NCI-H146 (cell line): Measurements from ENCODE around the gene VENTX.
"Not testable (repeated sequence)": the region's sequence is repeated elsewhere in the genome, so short reads cannot be mapped to it uniquely, and the experiment has no call there.

Experiments
- DNase-seq: peaks from one replicate; lab custom pipeline; 2025; lab: John Stamatoyannopoulos, UW

The VENTX gene

DNA sequence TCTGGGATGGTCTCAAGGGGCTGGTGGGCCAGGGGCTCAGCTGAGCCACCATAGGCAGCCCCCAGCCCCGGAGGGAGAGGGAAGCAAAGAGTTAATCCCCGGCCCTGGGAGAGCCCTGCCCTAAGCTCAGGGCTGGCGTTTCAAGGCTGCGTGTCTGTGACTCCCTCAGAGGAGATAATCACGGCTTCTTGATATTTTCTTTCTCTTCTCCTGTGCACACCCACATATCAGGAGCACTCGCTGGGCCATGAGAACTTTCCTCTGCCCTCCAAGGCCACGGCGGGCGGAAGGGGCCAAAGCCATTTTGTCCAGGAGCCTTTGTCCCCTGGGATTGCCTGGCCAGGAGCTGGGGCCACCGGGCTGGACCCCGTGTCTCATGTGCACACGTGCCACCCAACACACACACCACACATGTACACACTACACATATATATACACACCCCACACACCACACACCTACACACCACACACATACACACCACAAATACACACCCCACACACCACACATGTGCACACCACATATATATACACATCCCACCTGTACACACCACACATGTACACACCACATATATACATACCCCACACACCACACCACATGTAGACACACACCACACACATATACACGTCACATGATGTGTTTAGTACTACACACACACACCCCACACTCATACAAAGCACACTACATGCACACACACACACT, 16.9 kb downstream of the VENTX start:
- DNase-seq: no peak

DNA sequence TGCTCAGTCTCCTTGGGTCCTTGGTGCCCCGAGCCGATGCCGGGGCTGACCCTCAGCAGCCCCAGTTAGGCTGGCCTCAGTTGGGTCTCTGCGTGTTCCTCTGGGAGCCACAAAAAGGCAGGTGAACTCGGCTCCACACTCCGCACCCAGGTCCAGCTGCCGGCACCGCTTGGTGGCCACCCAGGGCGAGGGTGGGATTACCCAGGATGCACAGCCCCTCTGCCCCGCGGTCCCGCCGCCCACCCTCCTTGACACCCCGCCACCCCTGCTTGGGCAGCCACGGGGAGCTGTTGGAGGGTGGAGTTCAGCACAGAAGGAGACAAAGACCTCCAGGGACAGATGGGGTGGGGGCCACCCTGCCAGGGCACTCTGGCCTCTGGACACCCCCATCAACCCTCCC, 17.7 kb downstream of the VENTX start:
- DNase-seq: no peak

DNA sequence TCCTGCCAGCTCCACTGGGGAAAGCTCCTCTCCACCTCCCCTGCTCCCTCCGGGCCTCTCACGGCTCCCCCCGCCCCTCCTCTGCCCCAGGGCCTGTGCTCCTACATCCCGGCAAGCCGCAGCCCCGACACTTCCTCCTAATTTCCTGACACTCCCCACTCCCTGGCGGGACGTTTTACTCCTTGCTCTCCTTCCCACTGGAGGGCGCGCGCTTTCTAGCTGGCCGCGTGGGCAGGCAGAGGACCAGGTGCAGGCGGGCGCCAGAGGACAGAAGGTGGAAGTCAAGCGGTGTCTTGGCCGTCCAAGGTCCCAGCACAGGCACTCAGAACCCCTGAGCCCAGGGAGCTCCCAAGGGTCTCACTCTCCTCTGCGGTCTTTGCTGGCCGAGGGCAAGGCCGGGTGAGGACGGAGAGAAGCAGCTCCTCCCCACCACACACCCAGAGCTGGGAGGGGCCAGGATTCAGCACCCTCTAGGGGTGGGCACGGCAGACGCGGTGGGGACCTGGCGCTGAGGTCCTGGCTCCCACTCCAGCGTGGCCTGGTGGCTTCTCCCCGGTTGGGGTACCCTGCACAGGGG, 19.9 kb downstream of the VENTX start:
- DNase-seq: peak; percentile 24

DNA sequence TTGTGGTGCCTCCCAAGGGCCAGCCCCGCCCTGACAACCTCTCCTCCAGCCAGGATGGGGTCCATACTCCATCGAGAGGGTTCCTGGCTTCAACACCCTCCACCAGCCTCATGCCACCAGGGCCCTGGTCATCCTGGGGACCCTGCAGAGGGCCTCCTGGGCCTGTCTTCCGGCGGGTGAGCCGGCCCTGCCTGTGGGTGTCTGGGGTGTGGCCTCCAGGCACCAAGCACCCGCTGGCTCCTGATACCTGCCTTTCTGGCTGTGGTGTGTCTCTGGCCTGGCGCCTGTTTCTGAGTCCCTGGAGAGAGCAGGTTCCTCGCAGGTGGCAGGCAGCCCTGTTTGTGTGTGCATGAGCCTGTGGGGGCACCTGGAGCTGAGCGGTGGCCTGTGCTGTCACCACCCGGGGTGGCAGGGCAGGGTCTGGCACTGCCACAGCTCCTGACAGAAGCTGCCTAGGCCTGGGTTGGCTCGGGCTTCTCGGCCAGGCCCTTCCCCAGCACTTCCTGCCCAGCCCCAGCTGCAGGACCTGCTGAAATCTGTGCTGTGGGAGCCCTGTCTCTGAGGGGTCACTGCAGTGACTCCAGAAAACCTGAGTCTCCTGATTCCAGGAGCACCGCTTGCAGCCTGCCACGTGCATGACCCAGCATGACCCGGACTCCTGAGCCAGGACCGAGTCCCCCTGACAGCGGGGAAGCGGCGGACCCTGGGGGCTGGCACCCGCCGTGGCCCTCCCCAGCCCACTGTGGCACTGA, 20.6 kb downstream of the VENTX start:
- no peak for DNase-seq

DNA sequence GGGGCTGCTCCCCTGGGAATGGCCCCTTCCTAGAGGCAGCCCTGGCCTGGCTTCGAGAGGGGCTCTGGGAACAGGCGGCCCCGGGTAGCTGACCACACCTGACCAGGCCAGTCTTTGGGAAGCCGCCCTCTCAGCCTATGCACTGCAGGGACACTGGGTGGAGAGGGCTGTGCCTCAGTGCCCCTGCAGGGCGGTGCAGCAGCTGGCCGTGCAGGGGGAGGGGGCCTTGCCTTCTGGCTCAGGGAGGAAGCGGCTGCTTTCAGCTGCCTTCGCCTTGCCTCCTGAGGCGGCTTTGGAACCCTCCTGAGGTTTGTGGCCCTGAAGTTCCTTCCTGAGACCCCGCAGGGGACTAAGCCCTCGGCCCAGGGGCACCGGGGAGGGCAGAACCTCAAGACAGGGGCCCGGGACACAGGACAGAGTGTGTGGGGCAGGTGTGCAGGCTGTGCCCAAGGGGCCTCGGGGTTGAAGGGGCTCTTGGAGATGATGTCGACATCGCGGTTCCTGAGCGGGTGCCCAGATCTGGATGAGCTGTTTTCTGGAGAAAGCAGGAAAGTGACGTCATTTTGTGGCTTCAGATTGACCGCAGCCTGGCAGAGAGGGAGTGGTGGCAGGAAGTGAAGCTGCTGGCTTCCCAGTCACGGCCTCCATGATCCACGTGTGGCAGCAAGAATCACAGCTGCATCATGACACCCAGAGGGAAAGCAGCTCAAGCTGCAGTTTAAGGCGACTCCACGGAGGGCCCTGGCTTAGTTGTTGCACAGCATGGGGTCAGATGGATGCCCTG, 21.4 kb downstream of the VENTX start:
- no peak for DNase-seq

DNA sequence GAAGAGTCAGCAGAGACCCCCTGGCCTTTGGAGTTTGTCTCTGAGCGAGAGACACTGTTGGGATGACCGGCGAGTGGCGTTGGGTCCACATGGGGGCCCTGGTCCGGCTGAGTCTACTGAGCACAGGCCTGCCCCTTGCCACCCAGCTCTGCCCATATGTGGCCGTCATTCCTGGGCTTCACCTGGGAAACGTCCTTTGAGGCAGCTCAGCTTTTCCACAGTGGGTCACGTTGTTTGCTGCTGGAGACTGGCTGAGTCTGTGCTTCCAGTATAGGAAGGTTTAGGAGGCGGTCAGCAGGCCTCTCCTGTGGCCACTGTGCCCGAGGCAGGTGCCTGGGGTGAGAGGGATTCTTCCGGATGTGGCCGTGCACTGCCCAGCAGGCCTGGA, 21.9 kb downstream of the VENTX start:
- DNase-seq: no peak

DNA sequence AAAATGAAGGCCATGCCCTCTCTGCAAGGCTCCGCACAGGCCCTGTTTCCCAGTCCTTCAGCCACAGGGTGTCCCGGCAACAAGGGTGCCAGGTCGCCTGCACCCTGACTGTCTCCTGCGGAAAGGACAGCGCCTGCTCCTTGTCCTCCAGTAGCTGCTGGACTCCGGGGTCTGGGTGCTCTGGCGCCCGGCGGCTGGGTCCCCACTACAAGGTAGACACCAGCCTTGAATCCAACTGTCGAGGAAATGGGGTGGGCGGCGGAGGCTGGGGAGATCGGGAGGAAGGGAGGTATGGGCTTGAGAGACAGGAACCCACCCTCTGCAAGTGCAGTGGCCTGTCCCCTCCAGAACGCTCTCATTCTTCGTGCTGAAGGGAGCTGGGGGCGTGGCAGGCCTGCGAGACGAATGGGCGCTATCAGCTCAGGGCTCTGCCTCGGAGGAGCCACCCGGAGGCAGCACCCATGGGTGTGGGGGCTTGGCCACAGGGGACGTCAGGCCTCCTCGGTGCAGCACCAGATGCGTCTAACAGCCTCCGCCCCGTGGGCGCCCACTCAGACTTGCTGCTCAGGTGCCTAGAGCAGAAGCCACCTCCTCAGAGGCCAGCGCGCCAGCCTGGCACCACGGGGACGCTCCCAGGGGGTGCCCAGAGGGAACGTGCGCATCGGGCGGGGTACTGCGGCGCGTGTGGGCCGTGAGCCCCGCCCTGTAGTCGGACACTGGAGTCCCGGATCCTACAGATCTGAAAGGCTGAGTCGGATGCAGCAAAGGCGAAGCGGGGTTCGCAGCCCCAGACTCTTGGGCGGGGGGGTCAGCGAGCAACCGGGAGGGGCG, 23.5 kb downstream of the VENTX start:
- peak; percentile 59 for DNase-seq

DNA sequence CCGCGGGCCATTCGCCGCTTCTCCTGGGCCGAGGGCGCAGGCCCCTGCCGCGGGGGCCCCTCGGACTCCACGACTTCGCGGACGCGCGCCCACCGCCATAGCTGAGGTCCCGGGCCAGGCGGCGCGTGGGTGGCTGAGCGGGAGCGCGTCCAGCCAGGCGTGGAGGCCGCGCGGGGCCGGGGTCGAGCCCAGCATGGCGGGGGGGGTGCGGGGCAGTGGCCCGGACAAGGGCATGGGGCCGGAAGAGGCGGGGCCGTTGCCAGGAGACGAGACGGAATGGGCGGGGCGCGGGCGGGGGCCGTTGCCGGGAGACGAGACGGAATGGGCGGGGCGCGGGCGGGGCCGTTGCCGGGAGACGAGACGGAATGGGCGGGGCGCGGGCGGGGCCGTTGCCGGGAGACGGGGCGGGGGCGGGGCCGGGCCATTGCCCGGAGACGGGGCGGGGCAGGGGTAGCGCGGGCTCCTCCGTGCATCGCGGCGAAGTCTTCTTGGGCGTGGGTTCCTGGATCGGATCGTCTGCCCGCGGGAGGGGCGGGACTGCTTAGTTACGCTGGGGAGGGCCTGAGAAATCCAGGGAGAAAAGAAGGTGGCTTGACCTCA, 24.2 kb downstream of the VENTX start:
- peak; percentile 91 for DNase-seq

DNA sequence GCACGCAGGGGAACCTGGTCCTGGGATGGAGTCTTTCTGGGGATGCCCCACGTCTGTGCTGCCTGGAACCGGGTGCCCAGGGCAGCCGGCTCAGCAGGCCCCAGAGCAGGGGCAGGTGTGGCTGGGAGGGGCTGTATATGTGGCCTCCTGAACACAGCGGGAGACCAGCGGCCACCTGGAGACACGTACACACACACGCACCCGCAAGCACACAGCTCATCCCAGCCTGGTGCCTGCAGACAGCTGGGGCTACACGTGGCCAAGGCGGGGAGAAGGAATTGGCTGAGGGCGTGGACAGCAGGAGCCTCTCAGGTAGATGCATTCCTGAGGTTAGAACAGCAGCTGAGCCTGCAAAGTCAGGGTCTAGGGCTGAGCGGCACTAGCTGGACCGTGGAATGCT, 25.0 kb downstream of the VENTX start:
- peak; percentile 97 for DNase-seq

DNA sequence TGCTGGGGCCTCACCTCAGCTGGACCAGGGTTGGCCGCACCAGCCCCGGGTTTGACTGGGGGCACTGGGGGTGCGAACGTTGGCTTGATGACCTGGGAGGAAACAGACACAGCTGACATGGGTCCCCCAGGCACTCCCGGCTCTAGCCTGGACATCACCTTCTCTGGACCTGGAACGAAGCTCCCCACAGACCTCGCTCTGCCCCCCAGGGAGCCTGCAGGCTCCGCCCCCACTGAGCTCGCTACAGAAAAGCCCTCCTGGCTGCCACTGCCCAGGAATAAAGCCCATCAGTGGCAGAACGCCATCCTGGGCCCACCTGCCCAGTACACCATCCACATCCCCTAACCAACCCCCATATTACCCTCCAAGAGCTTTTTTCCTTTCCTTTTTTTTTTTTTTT, 26.0 kb downstream of the VENTX start:
- DNase-seq: no peak

DNA sequence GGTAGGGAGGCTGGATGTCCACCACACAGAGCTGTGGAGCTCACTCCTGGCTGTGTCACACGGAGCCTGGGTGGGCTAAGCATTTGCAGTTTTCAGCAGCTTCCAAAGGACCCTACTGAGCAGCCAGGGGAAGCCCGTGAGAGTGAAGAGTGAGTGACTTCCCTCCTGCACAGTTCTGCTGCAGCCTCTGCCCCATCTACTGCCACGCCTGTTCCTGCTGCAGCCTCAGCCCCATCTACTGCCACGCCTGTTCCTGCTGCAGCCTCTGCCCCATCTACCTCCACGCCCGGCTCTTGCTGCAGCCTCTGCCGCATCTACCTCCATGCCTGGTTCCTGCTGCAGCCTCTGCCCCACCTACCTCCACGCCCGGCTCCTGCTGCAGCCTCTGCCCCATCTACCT, 26.8 kb downstream of the VENTX start:
- DNase-seq: no peak

DNA sequence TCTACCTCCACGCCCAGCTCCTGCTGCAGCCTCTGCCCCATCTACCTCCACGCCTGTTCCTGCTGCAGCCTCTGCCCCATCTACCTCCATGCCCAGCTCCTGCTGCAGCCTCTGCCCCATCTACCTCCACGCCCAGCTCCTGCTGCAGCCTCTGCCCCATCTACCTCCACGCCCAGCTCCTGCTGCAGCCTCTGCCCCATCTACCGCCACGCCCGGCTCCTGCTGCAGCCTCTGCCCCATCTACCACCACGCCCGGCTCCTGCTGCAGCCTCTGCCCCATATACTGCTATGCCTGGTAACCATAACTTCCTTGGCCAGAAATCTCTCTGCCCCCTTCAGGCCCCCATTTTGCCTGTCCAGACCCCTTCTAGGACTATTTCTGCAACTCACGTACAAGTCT, 27.4 kb downstream of the VENTX start:
- DNase-seq: not testable (repeated sequence)

DNA sequence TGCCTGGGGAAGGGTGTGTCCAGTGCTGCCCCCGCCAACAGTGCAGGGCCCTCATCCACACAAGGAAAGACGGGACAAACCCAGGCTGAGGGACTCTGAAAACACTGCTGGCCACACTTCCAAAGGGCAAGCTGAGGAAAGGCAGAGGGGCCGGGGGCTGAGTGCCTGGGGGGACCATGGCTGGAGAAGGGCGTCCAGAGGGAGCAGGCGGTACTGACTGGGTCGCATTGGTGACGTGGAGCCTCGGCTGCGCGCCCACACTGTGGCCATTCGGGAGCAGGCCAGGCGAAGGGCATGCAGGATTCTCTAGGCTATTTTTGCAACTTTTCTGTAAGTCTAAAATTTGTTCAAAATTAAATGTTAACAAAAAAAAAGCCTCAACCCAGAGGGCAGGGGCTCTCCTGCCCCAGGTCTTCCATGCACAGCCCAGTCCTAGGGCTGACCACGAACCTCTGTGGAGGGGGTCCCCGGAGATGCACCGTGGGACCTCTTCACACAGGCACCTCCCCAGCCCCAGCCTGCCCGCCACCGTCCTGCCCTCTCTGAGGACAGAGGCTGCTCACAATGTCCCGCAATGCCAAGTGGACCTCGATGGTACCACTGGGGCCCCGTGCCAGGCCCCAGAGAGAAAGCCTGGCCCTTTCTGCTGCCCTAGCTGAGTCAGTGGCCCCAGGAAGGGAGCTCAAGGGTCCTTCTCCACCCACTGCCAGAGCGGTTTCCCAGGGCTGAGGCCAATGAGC, 28.6 kb downstream of the VENTX start:
- DNase-seq: no peak

DNA sequence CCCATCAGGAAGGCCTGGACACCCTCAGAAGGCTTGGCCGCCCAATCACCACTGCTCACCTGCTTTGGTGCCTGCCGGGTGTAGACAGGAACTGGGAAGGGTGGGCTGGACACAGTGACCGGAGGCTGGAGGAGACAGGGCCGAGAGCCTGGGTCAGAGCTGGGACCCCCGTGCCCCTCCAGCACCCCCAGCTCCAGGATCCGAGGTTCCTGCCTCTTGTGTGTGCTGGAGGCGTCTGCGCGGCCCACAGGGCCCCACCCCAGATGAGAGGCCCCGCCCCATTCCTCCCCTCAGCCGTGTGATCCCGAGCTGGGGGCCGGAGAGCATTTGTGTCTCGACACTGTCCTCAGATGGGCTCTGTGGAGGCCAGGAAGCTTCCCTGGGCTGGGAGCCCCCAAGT, 29.6 kb downstream of the VENTX start:
- no peak for DNase-seq

DNA sequence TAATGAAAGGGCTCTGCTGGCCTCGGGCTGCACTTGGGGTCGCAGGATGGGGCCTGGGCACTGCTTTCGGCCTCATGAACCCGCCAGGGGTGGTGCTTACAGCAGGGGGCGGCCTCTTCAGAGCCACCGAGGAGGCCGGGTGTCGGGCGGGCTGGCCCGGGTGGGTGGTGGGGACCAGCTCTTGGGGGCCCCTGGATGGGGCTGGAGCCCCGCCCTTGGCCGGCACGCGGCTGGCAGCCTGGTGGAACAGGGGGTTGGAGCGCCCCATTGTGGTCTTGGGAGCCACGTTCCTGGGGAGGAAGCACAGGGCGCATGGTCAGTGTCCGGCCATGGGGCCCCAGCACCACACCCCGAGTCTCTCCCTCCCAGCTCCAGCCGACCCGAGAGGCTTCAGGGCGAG, 30.2 kb downstream of the VENTX start:
- DNase-seq: no peak

DNA sequence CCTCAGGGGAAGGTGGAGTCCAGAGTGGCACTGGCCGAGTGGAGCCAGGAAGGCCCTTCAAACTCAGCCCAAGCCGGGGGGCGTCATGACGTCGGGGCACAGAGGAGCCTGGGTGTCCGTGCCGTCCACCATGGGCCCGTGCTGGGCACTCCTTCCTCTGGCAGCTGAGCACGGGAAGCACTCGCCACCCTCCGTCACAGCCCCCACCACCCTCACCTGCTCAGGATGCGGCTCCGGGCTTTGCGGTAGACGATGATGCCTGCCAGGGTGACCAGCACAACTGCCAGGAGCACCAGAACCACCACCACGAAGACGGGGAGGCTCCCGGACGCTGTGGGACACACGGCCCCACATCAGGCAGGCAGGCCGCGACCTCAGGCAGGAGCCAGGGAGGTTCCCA, 30.9 kb downstream of the VENTX start:
- no peak for DNase-seq

DNA sequence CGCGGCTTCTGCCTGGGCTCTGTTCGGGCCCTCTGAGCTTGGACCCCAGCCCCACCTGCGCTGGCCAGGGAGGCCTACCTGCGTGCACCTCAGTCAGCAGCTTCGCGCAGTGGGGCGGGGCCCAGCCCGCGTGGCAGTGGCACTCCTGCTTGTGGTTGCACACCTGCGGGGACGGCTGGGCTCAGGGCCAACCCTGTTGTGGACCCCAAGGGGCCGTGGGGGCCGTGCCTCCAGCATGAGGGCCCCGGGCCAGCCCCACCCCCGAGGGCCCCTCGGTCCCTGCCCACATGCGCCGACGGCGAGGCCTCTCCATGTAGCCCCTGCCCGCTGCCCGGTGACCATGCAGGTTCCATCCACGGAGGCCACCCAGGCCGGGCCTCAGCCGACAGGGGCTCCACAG, 31.7 kb downstream of the VENTX start:
- no peak for DNase-seq

DNA sequence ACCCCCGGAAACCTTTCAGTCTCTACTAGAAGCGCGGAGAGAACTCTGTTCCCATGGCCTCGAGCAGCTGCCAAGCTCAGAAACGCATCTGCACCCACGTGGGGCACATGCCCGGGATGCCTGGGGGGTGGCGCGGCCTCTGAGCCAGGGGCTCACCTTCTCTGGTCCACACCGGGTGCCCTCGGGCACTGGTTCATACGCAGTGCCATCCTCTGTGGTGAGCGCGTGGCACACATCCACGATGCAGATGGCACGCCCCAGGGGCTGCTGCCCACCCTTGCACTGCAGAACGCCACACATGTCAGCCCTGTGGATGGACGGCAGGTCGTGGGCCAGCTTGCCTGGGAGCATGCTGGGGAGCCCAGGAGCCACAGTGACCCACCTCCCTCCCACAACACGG, 32.5 kb downstream of the VENTX start:
- no peak for DNase-seq

DNA sequence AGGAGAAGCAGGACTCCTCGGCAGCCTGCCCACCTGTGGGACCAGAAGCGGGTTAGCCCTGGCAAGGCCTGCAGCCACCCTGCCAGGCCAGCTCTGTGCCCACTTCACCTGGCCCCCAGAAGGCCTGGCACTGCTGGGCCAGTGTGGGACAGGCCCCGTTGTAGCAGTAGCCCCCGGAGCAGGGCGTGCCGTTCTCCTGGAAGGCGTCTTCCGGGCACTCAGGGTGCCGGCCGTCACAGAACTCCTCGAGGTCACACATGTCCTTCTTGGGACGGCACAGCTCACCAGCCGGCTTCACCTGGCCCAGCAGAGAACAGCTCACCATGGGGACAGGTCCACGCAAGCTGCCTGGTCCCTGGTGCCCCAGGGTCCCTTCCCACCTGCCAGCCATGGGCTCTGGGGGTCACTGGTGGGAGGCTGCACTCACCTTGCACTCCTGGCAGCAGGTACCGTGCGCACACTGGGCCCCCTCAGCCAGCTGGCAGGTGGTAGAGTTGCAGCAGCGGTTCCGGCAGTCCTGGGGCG, 33.2 kb downstream of the VENTX start:
- DNase-seq: no peak

DNA sequence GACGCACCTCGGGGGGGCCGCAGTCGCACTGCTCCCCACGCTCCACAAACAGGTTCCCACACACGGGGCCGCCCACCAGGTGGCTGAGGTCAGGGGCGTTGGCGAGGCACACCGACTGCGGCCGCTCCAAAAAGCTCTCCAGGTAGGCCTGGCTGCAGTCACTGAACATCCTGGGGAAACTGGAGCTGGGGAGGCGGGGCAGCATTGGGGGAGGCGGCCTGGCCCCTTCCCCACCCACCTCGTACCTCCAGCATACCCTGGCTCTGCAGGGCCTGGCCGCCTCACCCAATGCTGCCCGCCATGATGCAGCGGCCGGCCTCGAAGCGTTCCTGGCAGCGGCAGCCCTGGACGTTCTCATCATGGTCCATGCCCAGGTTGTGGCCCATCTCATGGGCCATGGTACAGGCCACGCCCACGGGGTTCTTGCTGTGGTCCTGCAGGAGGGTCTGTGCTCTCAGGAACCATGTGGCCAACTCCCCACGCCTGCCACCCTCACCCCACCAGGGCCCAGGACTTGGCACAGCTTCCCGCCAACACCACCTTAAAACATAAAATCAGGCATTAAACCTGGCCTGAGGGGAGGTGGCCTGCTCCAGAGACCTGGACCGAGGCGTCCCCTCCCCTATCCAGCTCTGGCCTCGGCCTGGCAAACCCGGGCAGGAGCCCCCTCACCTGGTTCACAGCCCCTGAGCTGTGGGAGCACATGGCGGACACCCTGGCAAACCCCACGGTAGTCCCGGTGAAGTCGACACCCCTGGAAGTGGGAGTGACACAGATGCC, 34.1 kb downstream of the VENTX start:
- DNase-seq: no peak
